ENCODE data around the gene TMEM176B. TPM values are rescaled to one million over a fixed set of nuclear protein-coding genes. Genes with fewer than 3 reads are reported as not detected.
"Not testable (repeated sequence)": the region's sequence is repeated elsewhere in the genome, so short reads cannot be mapped to it uniquely, and the experiment has no call there.

The TMEM176B gene
- total RNA-seq, 2 experiments from 2014 or later: not detected

DNA sequence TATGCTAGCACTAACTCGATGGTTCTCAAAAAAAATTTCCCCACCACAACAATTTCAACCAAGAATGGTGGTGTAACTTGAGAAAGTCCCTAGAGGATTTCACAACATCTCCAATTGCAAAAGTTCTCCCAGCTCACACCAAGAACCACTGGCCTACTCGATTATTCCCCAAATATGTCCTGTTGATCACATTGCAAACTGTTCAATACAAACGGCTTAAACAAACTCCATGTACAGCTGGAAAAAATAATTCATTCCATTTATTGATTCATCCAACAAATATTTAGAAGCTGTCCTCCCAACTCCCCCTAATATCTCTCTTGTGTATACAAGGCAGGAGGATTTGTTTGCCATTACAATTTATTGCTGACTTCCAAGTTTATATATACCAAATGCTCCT, 19.1 kb downstream of the TMEM176B start:
- Mint-ChIP-seq H3K27me3 (ENCODE audit: low read depth) (peaks cover 3% of the 10 kb centered on the region), H3K4me1 (ENCODE audit: low read depth) (peaks cover 11% of the 10 kb centered on the region), H3K27ac (no peak overlapping the region), H3K9me3 (no peaks in the 10 kb centered on the region), H3K36me3 (ENCODE audit: low read depth) (no peaks in the 10 kb centered on the region), H3K4me3 (no peak overlapping the region)
- intact Hi-C loops (cut with micrococcal nuclease): no loop called here
- CTCF ChIA-PET: interaction anchor here (2.1 to 2.8 kb wide), 3 partner anchors 12 to 95 kb away, joined by 8 to 19 read pairs (median 15); no protein-coding TSS in a partner anchor
- DNase-seq: no peak

DNA sequence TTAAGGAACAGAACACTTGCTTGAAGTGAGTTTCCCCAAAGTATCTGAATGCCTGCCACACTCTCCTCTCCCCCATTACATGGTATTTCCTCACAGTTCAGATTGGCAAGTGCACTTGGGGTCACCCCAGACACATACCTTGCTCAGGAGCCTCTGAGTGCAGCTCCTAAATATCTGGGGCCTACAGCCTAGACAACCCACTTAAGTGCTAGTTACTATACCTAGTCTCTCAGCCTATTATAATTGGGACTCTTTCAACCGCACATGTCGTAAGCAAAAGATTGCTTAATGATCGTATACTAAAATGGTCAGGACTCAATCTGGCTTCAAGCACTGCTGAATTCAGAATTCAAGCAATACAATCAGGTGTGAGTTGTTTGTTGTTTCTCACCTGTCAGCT, 19.9 kb downstream of the TMEM176B start:
- Mint-ChIP-seq H3K9me3 (no peaks in the 10 kb centered on the region), H3K27me3 (ENCODE audit: low read depth) (peaks cover 3% of the 10 kb centered on the region), H3K27ac (no peak overlapping the region), H3K4me1 (ENCODE audit: low read depth) (peaks cover 4% of the 10 kb centered on the region), H3K36me3 (ENCODE audit: low read depth) (no peaks in the 10 kb centered on the region), H3K4me3 (no peak overlapping the region)
- DNase-seq: no peak
- CTCF ChIA-PET: interaction anchor here (0.7 to 2.8 kb wide), 7 partner anchors 9 to 330 kb away, joined by 3 to 19 read pairs (median 8); no protein-coding TSS in a partner anchor
- intact Hi-C loops (cut with micrococcal nuclease): no loop called here

- Mint-ChIP-seq H3K4me3 (no peak overlapping the region), H3K27ac (no peak overlapping the region), H3K36me3 (ENCODE audit: low read depth) (no peaks in the 10 kb centered on the region), H3K27me3 (ENCODE audit: low read depth) (peaks cover 3% of the 10 kb centered on the region), H3K4me1 (ENCODE audit: low read depth) (peaks cover 4% of the 10 kb centered on the region), H3K9me3 (peaks cover 7% of the 10 kb centered on the region)
- DNase-seq: peak; percentile 87
- intact Hi-C loops (cut with micrococcal nuclease): loop anchor here (1.0 to 5.0 kb wide), 4 partner anchors 98 to 333 kb away; no protein-coding TSS in a partner anchor
- CTCF ChIA-PET: interaction anchor here (0.6 to 2.8 kb wide), 19 partner anchors 9 to 423 kb away, joined by 3 to 19 read pairs (median 4); partner anchors contain the start of gene GIMAP4
Observed at GRCh38 chr7:150778738-150779301, 21.3 kb downstream of the TMEM176B start.

GRCh38 chr7:150778014-150778737, 22.0 kb downstream of the TMEM176B start:
- H3K27ac Mint-ChIP-seq: no peak overlapping the region
- H3K27me3 Mint-ChIP-seq (ENCODE audit: low read depth): peaks cover 3% of the 10 kb centered on the region
- H3K4me1 Mint-ChIP-seq (ENCODE audit: low read depth): peaks cover 4% of the 10 kb centered on the region
- H3K4me3 Mint-ChIP-seq: no peak overlapping the region
- intact Hi-C loops (cut with micrococcal nuclease): loop anchor here (1.0 to 5.0 kb wide), 4 partner anchors 99 to 334 kb away; no protein-coding TSS in a partner anchor
- H3K9me3 Mint-ChIP-seq: peaks cover 10% of the 10 kb centered on the region
- no peak for DNase-seq
- no peaks in the 10 kb centered on the region for H3K36me3 Mint-ChIP-seq (ENCODE audit: low read depth)
- CTCF ChIA-PET: interaction anchor here (0.6 to 2.8 kb wide), 19 partner anchors 9 to 423 kb away, joined by 3 to 19 read pairs (median 4); partner anchors contain the start of gene GIMAP4

- intact Hi-C loops (cut with micrococcal nuclease); H3K4me3 Mint-ChIP-seq: not testable (repeated sequence)
Observed at GRCh38 chr7:150774131-150774530, 26.0 kb downstream of the TMEM176B start.

DNA sequence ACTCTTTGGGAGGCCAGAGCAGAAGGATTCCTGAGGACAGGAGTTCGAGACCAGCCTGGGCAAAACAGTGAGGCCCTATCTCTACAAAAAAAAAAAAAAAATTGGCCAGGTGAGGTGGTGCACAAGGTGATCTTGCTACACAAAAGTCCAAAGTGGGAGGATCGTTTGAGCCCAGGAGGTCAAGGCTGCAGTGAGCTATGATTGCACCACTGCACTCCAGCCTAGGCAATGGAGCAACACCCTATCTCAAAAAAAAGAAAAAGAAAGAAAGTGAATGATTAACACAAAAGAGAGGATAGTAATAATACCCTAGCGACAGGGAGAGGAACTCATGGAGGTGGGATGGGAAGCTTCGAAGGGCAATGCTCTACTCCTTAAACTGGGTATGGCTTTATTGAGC, 30.4 kb downstream of the TMEM176B start:
- DNase-seq: no peak
- H3K4me1 Mint-ChIP-seq (ENCODE audit: low read depth): no peaks in the 10 kb centered on the region
- CTCF ChIA-PET: interaction anchor here (1.2 to 3.3 kb wide), 2 partner anchors 10 to 215 kb away, joined by 3 to 19 read pairs; no protein-coding TSS in a partner anchor
- H3K27ac Mint-ChIP-seq: no peak overlapping the region
- no peak overlapping the region for H3K4me3 Mint-ChIP-seq
- H3K27me3 Mint-ChIP-seq (ENCODE audit: low read depth): no peaks in the 10 kb centered on the region
- peaks cover 11% of the 10 kb centered on the region for H3K9me3 Mint-ChIP-seq
- H3K36me3 Mint-ChIP-seq (ENCODE audit: low read depth): no peaks in the 10 kb centered on the region
- intact Hi-C loops (cut with micrococcal nuclease): no loop called here

More at GRCh38 chr7:150774131-150774530, 26.0 kb downstream of the TMEM176B start:
- CTCF ChIA-PET: interaction anchor here (0.8 kb wide), 1 partner anchor 250 kb away, joined by 3 read pairs; no protein-coding TSS in a partner anchor
- DNase-seq; H3K27ac Mint-ChIP-seq; H3K4me1 Mint-ChIP-seq (ENCODE audit: low read depth); H3K27me3 Mint-ChIP-seq (ENCODE audit: low read depth); H3K36me3 Mint-ChIP-seq (ENCODE audit: low read depth): not testable (repeated sequence)
- peaks cover 14% of the 10 kb centered on the region for H3K9me3 Mint-ChIP-seq

DNA sequence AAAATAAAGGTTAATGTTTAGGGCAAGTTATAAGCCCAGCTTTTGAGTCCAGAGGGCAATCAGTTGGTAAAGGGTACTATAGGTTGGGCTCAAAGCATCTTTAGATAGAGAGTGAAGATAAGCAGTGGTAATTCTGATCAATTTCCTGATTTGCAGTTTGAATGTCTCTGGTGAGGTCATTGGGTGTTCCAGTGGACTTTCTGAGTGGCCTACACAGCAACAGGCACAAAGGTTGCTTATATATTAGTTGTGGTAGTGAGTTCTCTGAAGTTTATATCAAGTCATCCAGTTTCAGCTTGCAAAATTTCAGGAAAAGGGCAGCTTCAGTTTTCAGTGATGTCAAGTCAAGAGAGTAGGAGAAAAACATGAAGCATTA, 33.8 kb downstream of the TMEM176B start:
- H3K4me1 Mint-ChIP-seq (ENCODE audit: low read depth): no peaks in the 10 kb centered on the region
- H3K9me3 Mint-ChIP-seq: peaks cover 3% of the 10 kb centered on the region
- no peak for DNase-seq
- H3K27ac Mint-ChIP-seq: no peak overlapping the region
- CTCF ChIA-PET: no interaction called here
- intact Hi-C loops (cut with micrococcal nuclease): no loop called here
- no peaks in the 10 kb centered on the region for H3K27me3 Mint-ChIP-seq (ENCODE audit: low read depth)
- no peak overlapping the region for H3K4me3 Mint-ChIP-seq
- no peaks in the 10 kb centered on the region for H3K36me3 Mint-ChIP-seq (ENCODE audit: low read depth)

GRCh38 chr7:150759479-150759878, 40.7 kb downstream of the TMEM176B start:
- Mint-ChIP-seq H3K9me3 (peaks cover 11% of the 10 kb centered on the region), H3K4me1 (ENCODE audit: low read depth) (peaks cover 27% of the 10 kb centered on the region), H3K27ac (no peak overlapping the region), H3K36me3 (ENCODE audit: low read depth) (no peaks in the 10 kb centered on the region), H3K4me3 (no peak overlapping the region), H3K27me3 (ENCODE audit: low read depth) (no peaks in the 10 kb centered on the region)
- intact Hi-C loops (cut with micrococcal nuclease): no loop called here
- DNase-seq: no peak
- CTCF ChIA-PET: interaction anchor here (0.6 to 2.0 kb wide), 6 partner anchors 13 to 406 kb away, joined by 3 to 13 read pairs (median 5); partner anchors contain the start of gene GIMAP8

GRCh38 chr7:150756858-150757257, 43.3 kb downstream of the TMEM176B start:
- Mint-ChIP-seq H3K36me3 (ENCODE audit: low read depth) (no peaks in the 10 kb centered on the region), H3K27me3 (ENCODE audit: low read depth) (no peaks in the 10 kb centered on the region), H3K27ac (peak overlapping the region; percentile 98), H3K4me3 (peak overlapping the region; percentile 60), H3K4me1 (ENCODE audit: low read depth) (peaks cover 50% of the 10 kb centered on the region), H3K9me3 (peaks cover 11% of the 10 kb centered on the region)
- CTCF ChIA-PET: interaction anchor here (0.6 to 3.6 kb wide), 13 partner anchors 12 to 311 kb away, joined by 3 to 43 read pairs (median 3); partner anchors contain the start of gene GIMAP8
- DNase-seq: peak; percentile 44
- intact Hi-C loops (cut with micrococcal nuclease): loop anchor here (1.0 to 2.0 kb wide), 6 partner anchors 336 to 470 kb away; partner anchors contain the start of genes REPIN1 and ZNF775

GRCh38 chr7:150756166-150756565, 44.0 kb downstream of the TMEM176B start:
- H3K9me3 Mint-ChIP-seq: peaks cover 7% of the 10 kb centered on the region
- H3K36me3 Mint-ChIP-seq (ENCODE audit: low read depth): no peaks in the 10 kb centered on the region
- H3K4me1 Mint-ChIP-seq (ENCODE audit: low read depth): peaks cover 52% of the 10 kb centered on the region
- intact Hi-C loops (cut with micrococcal nuclease): loop anchor here (1.0 to 2.0 kb wide), 5 partner anchors 335 to 469 kb away; partner anchors contain the start of genes REPIN1 and ZNF775
- peak overlapping the region; percentile 60 for H3K4me3 Mint-ChIP-seq
- H3K27me3 Mint-ChIP-seq (ENCODE audit: low read depth): no peaks in the 10 kb centered on the region
- no peak for DNase-seq
- H3K27ac Mint-ChIP-seq: peak overlapping the region; percentile 98
- CTCF ChIA-PET: interaction anchor here (0.7 to 4.1 kb wide), 15 partner anchors 18 to 310 kb away, joined by 3 to 43 read pairs (median 6); partner anchors contain the start of genes GIMAP1, GIMAP5, GIMAP6 and GIMAP8

DNA sequence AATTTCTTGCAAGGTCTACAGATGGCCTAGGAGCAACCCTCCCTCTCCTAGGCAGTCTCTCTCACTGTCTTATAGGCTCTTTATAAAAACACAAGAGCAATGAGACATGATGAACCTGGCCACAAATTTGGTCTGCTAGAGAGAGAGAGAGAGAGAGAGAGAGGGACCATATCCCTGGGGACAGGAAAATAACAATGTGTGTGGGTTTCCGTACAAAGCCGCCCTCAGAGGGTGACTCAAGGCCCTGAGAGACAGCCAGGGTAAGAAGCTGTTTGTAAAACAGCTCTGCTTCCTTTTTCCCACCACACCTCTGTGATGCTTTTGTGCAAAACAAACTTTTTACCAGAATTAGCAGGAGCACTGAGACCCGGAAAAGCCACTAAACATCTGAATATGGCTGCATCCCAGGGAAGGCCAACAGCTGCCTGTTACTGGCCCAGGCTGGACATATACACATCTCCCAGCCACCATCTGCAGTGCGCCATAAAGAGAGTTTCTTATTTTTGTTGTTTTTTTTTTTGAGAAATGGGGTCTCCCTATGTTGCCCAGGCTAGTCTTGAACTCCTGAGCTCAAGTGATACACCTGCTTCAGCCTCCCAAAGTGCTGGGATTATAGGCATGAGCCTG, 44.6 kb downstream of the TMEM176B start:
- peaks cover 56% of the 10 kb centered on the region for H3K4me1 Mint-ChIP-seq (ENCODE audit: low read depth)
- intact Hi-C loops (cut with micrococcal nuclease): loop anchor here (1.0 to 2.0 kb wide), 15 partner anchors 14 to 469 kb away; partner anchors contain the start of genes GIMAP2, REPIN1 and ZNF775
- DNase-seq: peak; percentile 85
- no peaks in the 10 kb centered on the region for H3K27me3 Mint-ChIP-seq (ENCODE audit: low read depth)
- H3K9me3 Mint-ChIP-seq: peaks cover 5% of the 10 kb centered on the region
- no peaks in the 10 kb centered on the region for H3K36me3 Mint-ChIP-seq (ENCODE audit: low read depth)
- H3K27ac Mint-ChIP-seq: peak overlapping the region; percentile 98
- CTCF ChIA-PET: interaction anchor here (0.7 to 4.1 kb wide), 19 partner anchors 11 to 310 kb away, joined by 3 to 43 read pairs (median 5); partner anchors contain the start of genes GIMAP1, GIMAP5, GIMAP6 and GIMAP8
- H3K4me3 Mint-ChIP-seq: peak overlapping the region; percentile 60
